GM23338 (cell line): ENCODE measurements around the gene MTA3. TPM values are rescaled to one million over a fixed set of nuclear protein-coding genes. Genes with fewer than 3 reads are reported as not detected.

ENCODE experiments used
- ATAC-seq: fragments of 200-7000 bp; cut with Tn5 transposase; 3 replicates; pipeline ENCODE4 v1.9.1; 2020
- DNase-seq: peaks from one replicate; pipeline ENCODE4 v3.0.0-alpha.2; 2015; ENCODE audit warnings: low spot score
- H2AFZ ChIP-seq: fragments of 200-600 bp; sonication (generic); 2 replicates; pipeline ENCODE4 v1.8.0; 2016; ENCODE audit warnings: antibody characterized with exemption, mild to moderate bottlenecking, moderate library complexity
- H3F3A ChIP-seq: fragments of 200-600 bp; sonication (generic); replicated peaks from 2 replicates; pipeline ENCODE4 v1.8.0; 2017; ENCODE audit warnings: antibody characterized with exemption, mixed run types, low read depth
- H3K27ac ChIP-seq: fragments of 200-600 bp; sonication (generic); 2 replicates; pipeline ENCODE4 v1.6.1; 2016; ENCODE audit warnings: low read depth
- H3K27me3 ChIP-seq: fragments of 200-600 bp; sonication (generic); 2 replicates; pipeline ENCODE4 v1.8.0; 2016; ENCODE audit warnings: mild to moderate bottlenecking, mixed run types, moderate library complexity; ENCODE audit not compliant: insufficient read depth
- H3K36me3 ChIP-seq: fragments of 200-600 bp; sonication (generic); 2 replicates; pipeline ENCODE4 v1.8.0; 2016; ENCODE audit warnings: mild to moderate bottlenecking; ENCODE audit not compliant: insufficient read depth
- H3K4me1 ChIP-seq: fragments of 200-600 bp; sonication (generic); 2 replicates; pipeline ENCODE4 v1.8.0; 2016; ENCODE audit warnings: mild to moderate bottlenecking, moderate library complexity; ENCODE audit not compliant: insufficient read depth
- H3K4me2 ChIP-seq: fragments of 200-600 bp; sonication (generic); 2 replicates; pipeline ENCODE4 v1.7.1; 2017; ENCODE audit warnings: mixed run types
- H3K4me3 ChIP-seq: fragments of 200-600 bp; sonication (generic); 2 replicates; pipeline ENCODE4 v1.6.1; 2016; ENCODE audit warnings: mixed run types
- H3K79me2 ChIP-seq: fragments of 200-600 bp; sonication (generic); replicated peaks from 2 replicates; pipeline ENCODE4 v1.8.0; 2017; ENCODE audit warnings: mild to moderate bottlenecking; ENCODE audit not compliant: insufficient read depth
- H3K9me2 ChIP-seq: fragments of 200-600 bp; sonication (generic); 2 replicates; pipeline ENCODE4 v1.8.0; 2017; ENCODE audit not compliant: insufficient read depth
- H4K20me1 ChIP-seq: fragments of 200-600 bp; sonication (generic); replicated peaks from 2 replicates; pipeline ENCODE4 v1.8.0; 2017; ENCODE audit warnings: mild to moderate bottlenecking; ENCODE audit not compliant: insufficient read depth
- H3K27ac Mint-ChIP-seq: 2 replicates; pipeline ENCODE4 v1.8.0; 2020; ENCODE audit warnings: inconsistent platforms, mild to moderate bottlenecking, moderate library complexity, mixed read lengths
- H3K27me3 Mint-ChIP-seq: 3 replicates; pipeline ENCODE4 v1.8.0; 2022; ENCODE audit warnings: low read depth, mild to moderate bottlenecking, moderate library complexity, mixed read lengths, inconsistent platforms; ENCODE audit not compliant: insufficient read depth, poor library complexity
- H3K36me3 Mint-ChIP-seq: 3 replicates; pipeline ENCODE4 v1.8.0; 2021; ENCODE audit warnings: low read depth, mild to moderate bottlenecking, inconsistent platforms, moderate library complexity, mixed read lengths
- H3K4me1 Mint-ChIP-seq: 3 replicates; pipeline ENCODE4 v1.8.0; 2020; ENCODE audit warnings: mild to moderate bottlenecking, inconsistent platforms, mixed read lengths
- H3K4me3 Mint-ChIP-seq: 3 replicates; pipeline ENCODE4 v1.8.0; 2021; ENCODE audit warnings: moderate library complexity, mild to moderate bottlenecking, inconsistent platforms, mixed read lengths
- H3K9me3 Mint-ChIP-seq: 3 replicates; pipeline ENCODE4 v1.8.0; 2020; ENCODE audit warnings: moderate library complexity, mild to moderate bottlenecking, inconsistent platforms, mixed read lengths
- CREB1 ChIP-seq: fragments of 250-450 bp; sonication (Bioruptor Pico); IDR thresholded peaks from 2 replicates; pipeline ENCODE4 v1.5.0; 2020; ENCODE audit warnings: low read depth, mild to moderate bottlenecking, moderate library complexity
- JUNB ChIP-seq: IDR thresholded peaks from one replicate; pipeline ENCODE4 v1.6.1; 2016; ENCODE audit warnings: antibody characterized with exemption; ENCODE audit not compliant: unreplicated experiment
- STAT1 ChIP-seq: IDR thresholded peaks from one replicate; pipeline ENCODE4 v1.6.1; 2016; ENCODE audit warnings: antibody characterized with exemption; ENCODE audit not compliant: unreplicated experiment
- ZNF331 ChIP-seq: fragments of 250-450 bp; sonication (Bioruptor Pico); IDR thresholded peaks from 2 replicates; pipeline ENCODE4 v1.5.0; 2020; ENCODE audit warnings: low read depth, mild to moderate bottlenecking, moderate library complexity
- polyA plus RNA-seq: library from polyadenylated mRNA; unstranded; fragments of >200 nt; fragmentation: Nextera tagmentation; extraction: Ambion mirVana; gene quantifications from 2 replicates; pipeline ENCODE4 v1.2.1, GENCODE V29; 2016
- total RNA-seq: library from RNA; depleted of rRNA; stranded (reverse); fragments of >200 nt; shearing (Covaris generic); gene quantifications from 2 replicates; pipeline ENCODE4 v1.2.3, GENCODE V29; 2014
- TF ChIP-seq, protein P1 (sequence below), 2 experiments: fragments of 200-600 bp in 1 of 2; sonication (generic) in 1 of 2; conservative IDR thresholded peaks; 2 replicates each; pipeline versions ENCODE4 v1.5.1 to v1.6.1; 2016 to 2017; ENCODE audit warnings: antibody characterized with exemption in 2 of 2, low read depth in 2 of 2, mild to moderate bottlenecking in 2 of 2, moderate library complexity in 1 of 2

Gene MTA3
- total and polyA plus RNA-seq, 2 experiments from 2014 or later: 162 to 208 TPM

DNA sequence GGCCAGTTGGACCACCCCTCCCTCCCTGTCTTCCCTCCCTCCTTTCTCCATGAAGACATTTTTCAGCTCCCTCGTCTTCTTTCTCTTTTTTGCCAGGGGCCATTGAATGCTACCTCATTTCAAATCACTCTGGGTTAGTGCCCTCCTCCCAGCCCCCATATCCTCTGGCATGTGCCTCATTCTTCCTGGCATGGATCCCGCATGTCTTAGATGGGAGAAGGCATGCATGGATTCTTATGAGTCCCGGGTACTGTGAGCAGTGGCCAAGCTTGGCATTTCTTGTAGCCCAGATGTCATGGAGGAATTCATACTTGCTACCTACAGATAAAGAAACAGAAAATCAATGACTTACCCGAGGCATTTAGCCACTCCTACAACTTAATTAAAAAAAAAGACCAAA lies 232.9 kb downstream of the MTA3 start:
- H3K36me3 ChIP-seq: no peaks in the 10 kb centered on the region
- peaks cover 5% of the 10 kb centered on the region; the same call in 1 of the 2 replicates for H3K4me1 ChIP-seq
- no peaks in the 10 kb centered on the region for H3K9me3 Mint-ChIP-seq
- no peaks in the 10 kb centered on the region for H3K27me3 ChIP-seq
- H3K27ac ChIP-seq: no peak overlapping the region
- TF ChIP-seq ZNF331 (CRISPR knock-in tag): no peak
- no peak for DNase-seq
- H3K9me2 ChIP-seq: no peaks in the 10 kb centered on the region
- no peaks in the 10 kb centered on the region for H3K79me2 ChIP-seq
- no peaks in the 10 kb centered on the region; the same call in 2 of the 3 replicates for H3K36me3 Mint-ChIP-seq
- no peak for ATAC-seq
- H3F3A ChIP-seq: no peaks in the 10 kb centered on the region
- no peak overlapping the region for H3K4me2 ChIP-seq
- no peak overlapping the region; the same call in 1 of the 2 replicates for H3K27ac Mint-ChIP-seq
- no peak overlapping the region for H3K4me3 ChIP-seq
- peaks cover 5% of the 10 kb centered on the region for H3K4me1 Mint-ChIP-seq
- no peak overlapping the region for H2AFZ ChIP-seq
- H4K20me1 ChIP-seq: no peaks in the 10 kb centered on the region
- H3K4me3 Mint-ChIP-seq: no peak overlapping the region
- peaks cover 1% of the 10 kb centered on the region for H3K27me3 Mint-ChIP-seq

DNA sequence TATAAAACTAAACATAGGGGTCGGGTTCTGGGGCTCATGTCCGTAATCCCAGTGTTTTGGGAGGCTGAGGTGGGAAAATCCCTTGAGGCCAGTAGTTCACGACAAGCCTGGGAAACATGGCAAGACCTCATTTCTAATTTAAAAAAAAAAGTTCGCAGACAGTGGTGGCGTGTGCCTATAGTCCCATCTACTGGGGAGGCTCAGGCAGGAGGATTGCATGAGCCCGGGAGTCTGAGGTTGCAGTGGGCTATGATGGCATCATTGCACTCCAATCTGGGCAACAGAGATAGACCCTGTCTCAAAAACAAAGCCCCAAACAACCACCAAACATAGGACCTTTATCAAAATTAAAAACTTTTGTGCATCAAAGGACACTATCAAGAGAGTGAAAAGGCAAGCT lies 233.7 kb downstream of the MTA3 start:
- no peak overlapping the region for H3K27ac ChIP-seq
- Mint-ChIP-seq H3K27ac (no peak overlapping the region), H3K4me3 (no peak overlapping the region), H3K27me3 (peaks cover 1% of the 10 kb centered on the region), H3K9me3 (no peaks in the 10 kb centered on the region), H3K4me1 (peaks cover 5% of the 10 kb centered on the region), H3K36me3 (no peaks in the 10 kb centered on the region; the same call in 2 of the 3 replicates)
- no peaks in the 10 kb centered on the region for H3K79me2 ChIP-seq
- no peaks in the 10 kb centered on the region for H3K9me2 ChIP-seq
- H3F3A ChIP-seq: no peaks in the 10 kb centered on the region
- H3K4me3 ChIP-seq: no peak overlapping the region
- H3K4me2 ChIP-seq: no peak overlapping the region
- H4K20me1 ChIP-seq: no peaks in the 10 kb centered on the region
- no peak for ATAC-seq
- H3K4me1 ChIP-seq: peaks cover 5% of the 10 kb centered on the region; the same call in 1 of the 2 replicates
- no peak overlapping the region for H2AFZ ChIP-seq
- no peaks in the 10 kb centered on the region for H3K36me3 ChIP-seq
- no peak for DNase-seq
- TF ChIP-seq, protein P1, sequence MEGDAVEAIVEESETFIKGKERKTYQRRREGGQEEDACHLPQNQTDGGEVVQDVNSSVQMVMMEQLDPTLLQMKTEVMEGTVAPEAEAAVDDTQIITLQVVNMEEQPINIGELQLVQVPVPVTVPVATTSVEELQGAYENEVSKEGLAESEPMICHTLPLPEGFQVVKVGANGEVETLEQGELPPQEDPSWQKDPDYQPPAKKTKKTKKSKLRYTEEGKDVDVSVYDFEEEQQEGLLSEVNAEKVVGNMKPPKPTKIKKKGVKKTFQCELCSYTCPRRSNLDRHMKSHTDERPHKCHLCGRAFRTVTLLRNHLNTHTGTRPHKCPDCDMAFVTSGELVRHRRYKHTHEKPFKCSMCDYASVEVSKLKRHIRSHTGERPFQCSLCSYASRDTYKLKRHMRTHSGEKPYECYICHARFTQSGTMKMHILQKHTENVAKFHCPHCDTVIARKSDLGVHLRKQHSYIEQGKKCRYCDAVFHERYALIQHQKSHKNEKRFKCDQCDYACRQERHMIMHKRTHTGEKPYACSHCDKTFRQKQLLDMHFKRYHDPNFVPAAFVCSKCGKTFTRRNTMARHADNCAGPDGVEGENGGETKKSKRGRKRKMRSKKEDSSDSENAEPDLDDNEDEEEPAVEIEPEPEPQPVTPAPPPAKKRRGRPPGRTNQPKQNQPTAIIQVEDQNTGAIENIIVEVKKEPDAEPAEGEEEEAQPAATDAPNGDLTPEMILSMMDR (conservative IDR thresholded peaks at IDR 0.05; ENCODE audit: low read depth in 2 of 2): peak in 1 of 2 experiments; percentile 41; a peak in 2 of 4 replicates
- no peak for TF ChIP-seq CREB1 (CRISPR knock-in tag)
- no peaks in the 10 kb centered on the region for H3K27me3 ChIP-seq

DNA sequence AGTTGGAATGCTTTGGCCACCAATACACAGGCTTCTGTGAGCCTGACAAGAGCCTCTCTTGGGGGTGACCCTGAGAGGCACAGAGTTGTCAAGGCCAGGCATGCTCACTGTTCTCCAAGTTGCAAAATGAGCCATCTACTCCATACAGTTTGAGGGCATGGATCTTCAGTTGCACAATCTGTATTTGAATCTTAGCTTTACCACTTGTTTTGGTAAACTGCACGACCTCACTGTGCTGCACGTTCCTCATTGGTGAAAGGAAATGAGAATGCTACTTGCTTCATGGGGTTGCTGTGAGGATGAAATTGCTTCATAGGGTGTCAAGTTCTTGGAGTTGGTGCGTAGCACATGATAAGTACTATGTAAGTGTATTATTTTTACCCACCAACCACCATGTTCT lies 235.9 kb downstream of the MTA3 start:
- no peak overlapping the region for H3K4me3 Mint-ChIP-seq
- Histone ChIP-seq H3K36me3 (no peaks in the 10 kb centered on the region), H3K27me3 (no peaks in the 10 kb centered on the region), H2AFZ (no peak overlapping the region), H3K4me1 (peaks cover 10% of the 10 kb centered on the region), H3K4me2 (no peak overlapping the region), H4K20me1 (no peaks in the 10 kb centered on the region), H3K27ac (no peak overlapping the region), H3K4me3 (no peak overlapping the region), H3F3A (no peaks in the 10 kb centered on the region), H3K9me2 (no peaks in the 10 kb centered on the region), H3K79me2 (no peaks in the 10 kb centered on the region)
- no peaks in the 10 kb centered on the region for H3K9me3 Mint-ChIP-seq
- H3K27ac Mint-ChIP-seq: no peak overlapping the region
- TF ChIP-seq STAT1 (no peak), JUNB (no peak)
- TF ChIP-seq, protein P1 (conservative IDR thresholded peaks at IDR 0.05; ENCODE audit: low read depth in 2 of 2): no peak
- peaks cover 8% of the 10 kb centered on the region for H3K27me3 Mint-ChIP-seq
- H3K4me1 Mint-ChIP-seq: peaks cover 9% of the 10 kb centered on the region
- ATAC-seq: no peak
- DNase-seq: no peak
- no peaks in the 10 kb centered on the region for H3K36me3 Mint-ChIP-seq
